ENCODE measurements around the gene PKM.

PKM gene

GRCh38 chr15:72238586-72238985 lies 7.6 kb upstream of the PKM start:
- no CpG with 5 or more reads among the region's 3 CpGs for WGBS (ENCODE audit: extremely low coverage, insufficient coverage, low lambda C conversion rate)
- no peak for DNase-seq
- Histone ChIP-seq H3K4me2 (ENCODE audit: low read length) (no peak overlapping the region), H3K4me1 (ENCODE audit: control insufficient read depth, low read depth, low read length) (peaks cover 23% of the 10 kb centered on the region), H3K79me1 (ENCODE audit: low read length) (no peaks in the 10 kb centered on the region), H3K27ac (ENCODE audit: low read depth, low read length) (no peak overlapping the region), H4K8ac (ENCODE audit: low read depth, low read length) (no peak overlapping the region), H2BK5ac (ENCODE audit: low read length) (no peak overlapping the region), H3K56ac (ENCODE audit: low read length) (no peak overlapping the region), H3K79me2 (ENCODE audit: control insufficient read depth, insufficient read depth, low read length) (no peaks in the 10 kb centered on the region), H3K18ac (ENCODE audit: low read length) (peak overlapping the region; percentile 53), H3K36me3 (ENCODE audit: control insufficient read depth, insufficient read depth, low read length) (no peaks in the 10 kb centered on the region), H3K23ac (ENCODE audit: low read length) (no peak overlapping the region), H3K4me3 (ENCODE audit: low read length) (no peak overlapping the region), H2BK120ac (ENCODE audit: low read depth, low read length) (peak overlapping the region; percentile 56), H2AK5ac (ENCODE audit: low read length) (no peak overlapping the region), H3K27me3 (ENCODE audit: insufficient read depth, low read length, poor library complexity) (no peaks in the 10 kb centered on the region), H3K9ac (ENCODE audit: low read length) (no peak overlapping the region), H2BK15ac (replicated peaks; ENCODE audit: low read depth) (no peak overlapping the region), H3K4ac (ENCODE audit: low read depth, low read length) (no peak overlapping the region), H4K5ac (ENCODE audit: low read length) (no peak overlapping the region)

GRCh38 chr15:72237853-72238224 lies 6.8 kb upstream of the PKM start:
- Histone ChIP-seq H3K56ac (ENCODE audit: low read length) (peak overlapping the region; percentile 84), H3K4me2 (ENCODE audit: low read length) (no peak overlapping the region), H3K18ac (ENCODE audit: low read length) (peak overlapping the region; percentile 88), H2BK15ac (replicated peaks; ENCODE audit: low read depth) (no peak overlapping the region), H4K8ac (ENCODE audit: low read depth, low read length) (no peak overlapping the region), H3K23ac (ENCODE audit: low read length) (no peak overlapping the region), H4K5ac (ENCODE audit: low read length) (no peak overlapping the region), H3K4ac (ENCODE audit: low read depth, low read length) (peak overlapping the region; percentile 99), H3K36me3 (ENCODE audit: control insufficient read depth, insufficient read depth, low read length) (no peaks in the 10 kb centered on the region), H3K79me2 (ENCODE audit: control insufficient read depth, insufficient read depth, low read length) (no peaks in the 10 kb centered on the region), H3K9ac (ENCODE audit: low read length) (peak overlapping the region; percentile 48), H3K27me3 (ENCODE audit: insufficient read depth, low read length, poor library complexity) (no peaks in the 10 kb centered on the region), H3K4me1 (ENCODE audit: control insufficient read depth, low read depth, low read length) (peaks cover 23% of the 10 kb centered on the region), H2BK120ac (ENCODE audit: low read depth, low read length) (peak overlapping the region; percentile 98), H2BK5ac (ENCODE audit: low read length) (peak overlapping the region; percentile 98), H3K79me1 (ENCODE audit: low read length) (no peaks in the 10 kb centered on the region), H2AK5ac (ENCODE audit: low read length) (no peak overlapping the region), H3K27ac (ENCODE audit: low read depth, low read length) (peak overlapping the region; percentile 26), H3K4me3 (ENCODE audit: low read length) (no peak overlapping the region)
- DNase-seq = peak; percentile 45
- no CpG with 5 or more reads among the region's 1 CpG for WGBS (ENCODE audit: extremely low coverage, insufficient coverage, low lambda C conversion rate)

DNA sequence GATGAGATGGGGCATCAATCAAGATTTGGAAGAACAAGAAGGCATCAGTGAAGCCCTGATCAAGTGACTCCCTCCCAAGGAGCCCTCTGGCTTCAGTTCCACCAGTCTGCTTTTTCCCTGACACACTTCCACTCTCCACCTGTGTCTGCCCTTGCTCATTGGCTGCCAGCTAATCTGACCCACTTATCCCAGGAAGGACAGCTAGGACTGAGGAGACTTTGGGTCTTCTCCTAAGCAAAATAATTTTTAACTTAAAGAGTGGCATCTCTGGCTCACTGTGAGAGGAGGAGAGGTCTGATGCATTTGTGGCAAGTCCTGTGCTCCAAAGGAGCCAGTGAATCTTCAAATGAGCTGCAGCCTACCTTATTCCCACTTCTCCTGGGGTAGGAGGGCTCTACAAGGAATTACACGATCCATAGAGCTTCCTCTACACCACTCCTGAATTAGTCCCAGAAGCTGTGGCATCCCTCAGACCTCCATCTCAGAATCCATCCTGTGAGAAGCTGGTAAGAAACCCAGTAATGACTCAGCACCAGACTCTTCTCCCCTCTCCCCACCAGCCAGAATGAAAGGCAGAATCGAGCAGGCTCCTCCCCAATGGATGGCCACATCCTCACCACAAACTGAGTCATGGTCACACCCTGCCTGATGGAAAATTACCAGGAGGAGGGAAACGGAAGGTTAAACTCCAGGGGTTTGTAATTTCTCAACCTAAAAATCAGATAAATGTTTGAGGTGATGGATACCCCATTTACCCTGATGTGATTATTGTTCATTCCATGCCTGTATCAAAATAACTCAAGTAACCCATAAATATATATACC lies 6.3 kb upstream of the PKM start:
- H3K36me3 ChIP-seq (ENCODE audit: control insufficient read depth, insufficient read depth, low read length) = no peaks in the 10 kb centered on the region
- H3K27me3 ChIP-seq (ENCODE audit: insufficient read depth, low read length, poor library complexity) = no peaks in the 10 kb centered on the region
- H3K56ac ChIP-seq (ENCODE audit: low read length) = peak overlapping the region; percentile 88
- H3K79me2 ChIP-seq (ENCODE audit: control insufficient read depth, insufficient read depth, low read length) = no peaks in the 10 kb centered on the region
- peak overlapping the region; percentile 95 for H3K4ac ChIP-seq (ENCODE audit: low read depth, low read length)
- peaks cover 22% of the 10 kb centered on the region for H3K4me1 ChIP-seq (ENCODE audit: control insufficient read depth, low read depth, low read length)
- H4K8ac ChIP-seq (ENCODE audit: low read depth, low read length) = no peak overlapping the region
- H3K4me3 ChIP-seq (ENCODE audit: low read length) = no peak overlapping the region
- H2BK5ac ChIP-seq (ENCODE audit: low read length) = peak overlapping the region; percentile 94
- peak overlapping the region; percentile 71 for H3K9ac ChIP-seq (ENCODE audit: low read length)
- peak overlapping the region; percentile 46 for H3K4me2 ChIP-seq (ENCODE audit: low read length)
- H3K27ac ChIP-seq (ENCODE audit: low read depth, low read length) = peak overlapping the region; percentile 89
- no peak overlapping the region for H4K5ac ChIP-seq (ENCODE audit: low read length)
- H2BK15ac ChIP-seq (replicated peaks; ENCODE audit: low read depth) = no peak overlapping the region
- peak; percentile 98 for DNase-seq
- H3K79me1 ChIP-seq (ENCODE audit: low read length) = no peaks in the 10 kb centered on the region
- peak overlapping the region; percentile 35 for H3K18ac ChIP-seq (ENCODE audit: low read length)
- H2AK5ac ChIP-seq (ENCODE audit: low read length) = peak overlapping the region; percentile 5
- no peak overlapping the region for H3K23ac ChIP-seq (ENCODE audit: low read length)
- WGBS (ENCODE audit: extremely low coverage, insufficient coverage, low lambda C conversion rate) = no CpG with 5 or more reads among the region's 3 CpGs
- peak overlapping the region; percentile 76 for H2BK120ac ChIP-seq (ENCODE audit: low read depth, low read length)

GRCh38 chr15:72236381-72237003 lies 5.5 kb upstream of the PKM start:
- no peak overlapping the region for H4K5ac ChIP-seq (ENCODE audit: low read length)
- no peak overlapping the region for H3K4me2 ChIP-seq (ENCODE audit: low read length)
- no peak overlapping the region for H3K9ac ChIP-seq (ENCODE audit: low read length)
- peak overlapping the region; percentile 88 for H3K56ac ChIP-seq (ENCODE audit: low read length)
- no peak for DNase-seq
- no peak overlapping the region for H4K8ac ChIP-seq (ENCODE audit: low read depth, low read length)
- no peaks in the 10 kb centered on the region for H3K79me1 ChIP-seq (ENCODE audit: low read length)
- H3K27me3 ChIP-seq (ENCODE audit: insufficient read depth, low read length, poor library complexity) = no peaks in the 10 kb centered on the region
- peak overlapping the region; percentile 35 for H3K18ac ChIP-seq (ENCODE audit: low read length)
- H2BK15ac ChIP-seq (replicated peaks; ENCODE audit: low read depth) = peak overlapping the region; percentile 15
- no peak overlapping the region for H3K23ac ChIP-seq (ENCODE audit: low read length)
- H2BK5ac ChIP-seq (ENCODE audit: low read length) = peak overlapping the region; percentile 94
- H2AK5ac ChIP-seq (ENCODE audit: low read length) = peak overlapping the region; percentile 75
- H3K36me3 ChIP-seq (ENCODE audit: control insufficient read depth, insufficient read depth, low read length) = no peaks in the 10 kb centered on the region
- H3K27ac ChIP-seq (ENCODE audit: low read depth, low read length) = no peak overlapping the region
- peaks cover 3% of the 10 kb centered on the region for H3K79me2 ChIP-seq (ENCODE audit: control insufficient read depth, insufficient read depth, low read length)
- H3K4ac ChIP-seq (ENCODE audit: low read depth, low read length) = peak overlapping the region; percentile 95
- WGBS (ENCODE audit: extremely low coverage, insufficient coverage, low lambda C conversion rate) = no CpG with 5 or more reads among the region's 2 CpGs
- peaks cover 15% of the 10 kb centered on the region for H3K4me1 ChIP-seq (ENCODE audit: control insufficient read depth, low read depth, low read length)
- H2BK120ac ChIP-seq (ENCODE audit: low read depth, low read length) = peak overlapping the region; percentile 14
- no peak overlapping the region for H3K4me3 ChIP-seq (ENCODE audit: low read length)

- no CpG with 5 or more reads among the region's 4 CpGs for WGBS (ENCODE audit: extremely low coverage, insufficient coverage, low lambda C conversion rate)
Observed at GRCh38 chr15:72235298-72235697, 4.3 kb upstream of the PKM start.

More at GRCh38 chr15:72235298-72235697, 4.3 kb upstream of the PKM start:
- Histone ChIP-seq H2AK5ac (ENCODE audit: low read length) (no peak overlapping the region), H3K4ac (ENCODE audit: low read depth, low read length) (no peak overlapping the region), H3K27me3 (ENCODE audit: insufficient read depth, low read length, poor library complexity) (no peaks in the 10 kb centered on the region), H3K4me3 (ENCODE audit: low read length) (no peak overlapping the region), H3K79me2 (ENCODE audit: control insufficient read depth, insufficient read depth, low read length) (peaks cover 10% of the 10 kb centered on the region), H2BK5ac (ENCODE audit: low read length) (no peak overlapping the region), H3K36me3 (ENCODE audit: control insufficient read depth, insufficient read depth, low read length) (no peaks in the 10 kb centered on the region), H4K5ac (ENCODE audit: low read length) (no peak overlapping the region), H3K23ac (ENCODE audit: low read length) (no peak overlapping the region), H3K18ac (ENCODE audit: low read length) (peak overlapping the region; percentile 36), H3K9ac (ENCODE audit: low read length) (no peak overlapping the region), H2BK120ac (ENCODE audit: low read depth, low read length) (no peak overlapping the region), H3K56ac (ENCODE audit: low read length) (peak overlapping the region; percentile 1), H3K4me2 (ENCODE audit: low read length) (no peak overlapping the region), H2BK15ac (replicated peaks; ENCODE audit: low read depth) (peak overlapping the region; percentile 3), H3K27ac (ENCODE audit: low read depth, low read length) (no peak overlapping the region), H4K8ac (ENCODE audit: low read depth, low read length) (no peak overlapping the region), H3K79me1 (ENCODE audit: low read length) (peaks cover 2% of the 10 kb centered on the region), H3K4me1 (ENCODE audit: control insufficient read depth, low read depth, low read length) (peaks cover 13% of the 10 kb centered on the region)
- no peak for DNase-seq
